Loucy (cell line): Measurements from ENCODE around the gene RPE65.

Experiments used
- CTCF ChIP-seq: fragments of 200-600 bp; sonication (generic); conservative IDR thresholded peaks from 2 replicates; pipeline ENCODE4 v1.5.1; 2014; ENCODE audit warnings: mild to moderate bottlenecking, antibody characterized with exemption, low read length
- EZH2phosphoT487 ChIP-seq: fragments of 200-600 bp; IDR thresholded peaks from 2 replicates; pipeline ENCODE4 v1.6.1; 2018; ENCODE audit warnings: antibody characterized with exemption, mild to moderate bottlenecking, moderate library complexity, borderline replicate concordance

- TF ChIP-seq CTCF = no peak
- TF ChIP-seq EZH2phosphoT487 = no peak
These were observed 70.7 kb downstream of the RPE65 start for GRCh38 chr1:68379085-68379478.
